Spleen (tissue), 7 donors: ENCODE results near the gene AJM1.
"Not testable (repeated sequence)": the region's sequence is repeated elsewhere in the genome, so short reads cannot be mapped to it uniquely, and the experiment has no call there.

Experiments used
- CTCF ChIP-seq, 11 experiments: fragments of 200-600 bp in 7 of 11; fragments of 450-650 bp in 4 of 11; sonication (generic) in 4 of 11; IDR thresholded peaks in 8 of 11; conservative IDR thresholded peaks in 3 of 11; 1 replicate in 7 of 11; 2 replicates in 4 of 11; pipeline versions ENCODE4 v1.4.0 to v1.8.0; 2016 to 2021; ENCODE audit warnings: antibody characterized with exemption in 11 of 11, inconsistent platforms in 4 of 11, mild to moderate bottlenecking in 1 of 11
- POLR2A ChIP-seq, 3 donors: fragments of 450-650 bp; IDR thresholded peaks; one replicate each; pipeline ENCODE4 v1.5.1; 2017; ENCODE audit warnings: antibody characterized with exemption in 3 of 3, mild to moderate bottlenecking in 1 of 3
- donor health status: DM: no; HTN: no; CAD: no; lungs with moderate emphysema.
- donor health status: DM: no; HTN: no; CAD: no.
- donor health status: DM: no; HTN: no; CAD: no.

- not testable (repeated sequence) for TF ChIP-seq CTCF (IDR thresholded peaks at IDR 0.05 in 8 of 11, conservative IDR thresholded peaks at IDR 0.05 in 3 of 11); POLR2A (IDR thresholded peaks at IDR 0.05)
Measured at GRCh38 chr9:136803009-136803550, 39.2 kb upstream of the AJM1 start.
